ENCODE results near the gene ARHGEF4. TPM values are rescaled to one million over a fixed set of nuclear protein-coding genes. Genes with fewer than 3 reads are reported as not detected.
A peak's percentile ranks its signal among the peaks of the same experiment; 100 is the strongest.

The ARHGEF4 gene
- total RNA-seq (2012; rRNA removed) = 1.5 and 2.0 TPM in 2 replicates

DNA sequence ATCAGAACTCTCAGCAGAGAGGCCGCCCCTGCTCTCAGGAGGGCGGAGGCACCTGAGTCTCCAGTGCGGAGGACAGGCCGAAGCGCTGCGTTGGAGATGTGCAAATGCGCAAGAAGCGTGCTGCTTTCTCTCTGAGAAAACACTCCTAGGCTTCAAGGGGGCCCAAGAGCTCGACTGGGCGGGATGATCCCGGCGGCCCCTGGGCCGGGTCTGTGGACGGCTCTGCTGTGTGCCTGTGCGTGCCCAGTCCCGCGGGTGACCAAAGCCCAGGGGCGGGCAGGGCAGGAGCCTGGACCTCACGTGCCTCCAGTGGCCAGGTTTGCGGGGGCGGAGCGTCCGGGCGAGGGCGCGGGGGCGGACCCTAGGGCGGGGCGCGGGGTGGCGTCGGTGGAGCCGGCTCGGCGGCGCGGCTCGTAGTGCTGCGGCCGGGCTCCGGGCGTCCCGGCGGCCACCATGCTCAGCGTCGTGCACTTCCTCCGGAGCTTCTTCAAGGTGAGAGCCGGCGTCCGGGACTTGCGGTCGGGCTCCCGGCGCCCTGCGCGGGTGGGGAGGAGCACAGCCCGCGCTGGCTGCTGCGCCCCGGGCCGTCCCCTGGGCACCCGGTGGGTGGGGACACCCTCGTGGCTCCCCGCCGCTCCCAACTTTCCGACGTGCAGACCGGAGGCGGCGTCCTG is at the start of gene ARHGEF4:
Gene ARHGEF4 (plus strand): TSS at position 414 of the 674 bp plus-strand sequence. CDS start 40 bp downstream, at position 454.
- Histone ChIP-seq H3K4me1 (ENCODE audit: control insufficient read depth, insufficient read depth, low read length) (peaks cover 4% of the 10 kb centered on the region), H3K9ac (ENCODE audit: low read depth, low read length) (no peak within 1 kb of the TSS), H3K36me3 (ENCODE audit: insufficient read depth, low read length) (no peaks in the 10 kb centered on the region), H3K9me3 (replicated peaks; ENCODE audit: low read length) (no peaks in the 10 kb centered on the region), H3K27me3 (ENCODE audit: control insufficient read depth, insufficient read depth, low read length) (peaks cover 15% of the 10 kb centered on the region), H3K4me2 (ENCODE audit: low read length) (peak within 1 kb of the TSS; percentile 25), H3K4me3 (ENCODE audit: low read length) (no peak within 1 kb of the TSS)

GRCh38 chr2:130787841-130788240 is 48.9 kb upstream of the ARHGEF4 start:
- H3K9me3 ChIP-seq (replicated peaks; ENCODE audit: low read length) = no peaks in the 10 kb centered on the region
- H3K4me2 ChIP-seq (ENCODE audit: low read length) = no peak overlapping the region
- no peaks in the 10 kb centered on the region for H3K36me3 ChIP-seq (ENCODE audit: insufficient read depth, low read length)
- no peak overlapping the region for H3K9ac ChIP-seq (ENCODE audit: low read depth, low read length)
- no peaks in the 10 kb centered on the region for H3K4me1 ChIP-seq (ENCODE audit: control insufficient read depth, insufficient read depth, low read length)
- H3K27me3 ChIP-seq (ENCODE audit: control insufficient read depth, insufficient read depth, low read length) = peaks cover 5% of the 10 kb centered on the region
- no peak overlapping the region for H3K4me3 ChIP-seq (ENCODE audit: low read length)

- H3K4me3 ChIP-seq (ENCODE audit: low read length) = no peak overlapping the region
Measured at GRCh38 chr2:130790312-130790711, 46.4 kb upstream of the ARHGEF4 start.

GRCh38 chr2:130790804-130791616 is 45.7 kb upstream of the ARHGEF4 start:
- Histone ChIP-seq H3K36me3 (ENCODE audit: insufficient read depth, low read length) (no peaks in the 10 kb centered on the region), H3K9me3 (replicated peaks; ENCODE audit: low read length) (no peaks in the 10 kb centered on the region), H3K27me3 (ENCODE audit: control insufficient read depth, insufficient read depth, low read length) (peaks cover 5% of the 10 kb centered on the region), H3K4me2 (ENCODE audit: low read length) (no peak overlapping the region), H3K9ac (ENCODE audit: low read depth, low read length) (no peak overlapping the region), H3K4me1 (ENCODE audit: control insufficient read depth, insufficient read depth, low read length) (no peaks in the 10 kb centered on the region), H3K4me3 (ENCODE audit: low read length) (no peak overlapping the region)

More at GRCh38 chr2:130790312-130790711, 46.4 kb upstream of the ARHGEF4 start:
- Histone ChIP-seq H3K4me2 (ENCODE audit: low read length) (no peak overlapping the region), H3K36me3 (ENCODE audit: insufficient read depth, low read length) (no peaks in the 10 kb centered on the region), H3K9me3 (replicated peaks; ENCODE audit: low read length) (no peaks in the 10 kb centered on the region), H3K27me3 (ENCODE audit: control insufficient read depth, insufficient read depth, low read length) (peaks cover 5% of the 10 kb centered on the region), H3K4me1 (ENCODE audit: control insufficient read depth, insufficient read depth, low read length) (no peaks in the 10 kb centered on the region), H3K9ac (ENCODE audit: low read depth, low read length) (no peak overlapping the region)

- no peaks in the 10 kb centered on the region for H3K36me3 ChIP-seq (ENCODE audit: insufficient read depth, low read length)
- H3K27me3 ChIP-seq (ENCODE audit: control insufficient read depth, insufficient read depth, low read length) = peaks cover 5% of the 10 kb centered on the region
Measured at GRCh38 chr2:130791617-130791939, 45.1 kb upstream of the ARHGEF4 start.

GRCh38 chr2:130795431-130795830 is 41.3 kb upstream of the ARHGEF4 start:
- Histone ChIP-seq H3K4me3 (ENCODE audit: low read length) (no peak overlapping the region), H3K27me3 (ENCODE audit: control insufficient read depth, insufficient read depth, low read length) (peaks cover 5% of the 10 kb centered on the region), H3K36me3 (ENCODE audit: insufficient read depth, low read length) (no peaks in the 10 kb centered on the region), H3K4me2 (ENCODE audit: low read length) (no peak overlapping the region), H3K9ac (ENCODE audit: low read depth, low read length) (no peak overlapping the region), H3K4me1 (ENCODE audit: control insufficient read depth, insufficient read depth, low read length) (no peaks in the 10 kb centered on the region), H3K9me3 (replicated peaks; ENCODE audit: low read length) (no peaks in the 10 kb centered on the region)

More at GRCh38 chr2:130791617-130791939, 45.1 kb upstream of the ARHGEF4 start:
- Histone ChIP-seq H3K4me2 (ENCODE audit: low read length) (no peak overlapping the region), H3K4me3 (ENCODE audit: low read length) (no peak overlapping the region), H3K9ac (ENCODE audit: low read depth, low read length) (no peak overlapping the region), H3K9me3 (replicated peaks; ENCODE audit: low read length) (no peaks in the 10 kb centered on the region), H3K4me1 (ENCODE audit: control insufficient read depth, insufficient read depth, low read length) (no peaks in the 10 kb centered on the region)

DNA sequence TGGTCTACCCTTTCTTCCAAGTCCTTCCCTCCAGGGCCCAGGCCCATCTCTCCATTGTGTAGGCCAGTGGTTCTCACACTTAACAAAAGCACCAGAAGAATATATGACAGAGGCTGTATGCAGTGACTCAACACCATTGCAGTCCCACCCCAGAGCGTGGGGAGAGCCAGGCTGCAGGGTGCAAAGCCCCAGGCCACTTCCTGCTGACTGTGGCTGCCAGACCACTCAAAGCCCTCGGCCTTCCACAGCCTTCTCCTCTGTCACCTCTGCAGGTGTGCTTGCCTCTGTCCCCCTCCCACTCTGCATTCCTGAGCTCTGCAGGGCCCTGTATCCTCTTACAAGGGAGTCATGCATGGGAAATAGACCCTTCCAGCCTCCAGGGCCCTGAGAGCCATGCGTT is 40.4 kb upstream of the ARHGEF4 start:
- H3K9ac ChIP-seq (ENCODE audit: low read depth, low read length) = no peak overlapping the region
- H3K36me3 ChIP-seq (ENCODE audit: insufficient read depth, low read length) = no peaks in the 10 kb centered on the region
- H3K9me3 ChIP-seq (replicated peaks; ENCODE audit: low read length) = no peaks in the 10 kb centered on the region
- no peak overlapping the region for H3K4me3 ChIP-seq (ENCODE audit: low read length)
- H3K4me2 ChIP-seq (ENCODE audit: low read length) = no peak overlapping the region
- no peaks in the 10 kb centered on the region for H3K4me1 ChIP-seq (ENCODE audit: control insufficient read depth, insufficient read depth, low read length)
- peaks cover 5% of the 10 kb centered on the region for H3K27me3 ChIP-seq (ENCODE audit: control insufficient read depth, insufficient read depth, low read length)

DNA sequence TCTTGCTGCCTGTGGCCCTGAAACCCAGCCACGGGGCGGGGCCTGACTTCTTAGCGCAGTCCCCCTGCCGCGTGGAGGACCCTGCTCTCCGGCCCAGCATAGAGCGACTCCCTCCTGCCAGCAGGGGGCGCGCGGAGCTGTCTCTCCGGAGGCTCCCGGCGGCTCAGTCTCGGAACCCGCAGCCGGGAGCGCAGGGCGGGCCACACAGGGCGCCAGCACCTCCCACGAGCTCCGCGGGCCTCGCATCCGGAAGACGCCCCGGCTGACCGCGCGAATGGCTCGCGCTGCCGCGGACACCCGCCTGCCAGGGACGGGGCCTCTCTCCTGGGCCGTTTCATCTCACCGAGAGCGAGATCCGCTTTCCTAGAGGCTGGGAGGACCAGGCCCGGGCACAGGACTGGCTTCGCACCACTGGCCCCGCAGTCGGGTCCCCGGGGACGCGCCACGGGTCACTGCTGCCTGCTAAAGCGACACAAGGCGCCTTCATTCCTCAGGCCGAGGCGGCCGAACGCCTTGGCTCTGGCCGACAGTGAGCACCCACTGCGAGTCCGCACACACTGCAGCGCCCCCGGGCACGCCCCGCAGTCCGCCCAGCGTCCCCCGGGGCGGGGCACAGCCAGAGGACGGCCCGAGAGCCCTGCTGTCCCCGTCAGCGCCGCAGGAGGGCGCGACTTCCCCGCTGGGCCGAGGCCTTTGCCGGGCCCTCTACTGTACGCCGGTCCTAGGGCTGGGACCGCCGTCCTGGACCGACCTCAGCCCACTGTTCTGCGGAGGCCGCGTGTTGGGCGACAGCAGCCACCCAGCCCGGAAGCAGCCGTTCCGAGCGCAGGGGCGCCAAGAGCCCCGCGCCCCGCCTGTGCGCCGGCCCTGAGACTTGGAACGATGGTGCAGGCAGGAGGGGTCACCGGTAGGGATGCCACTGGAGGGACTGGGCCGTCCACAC is 39.0 kb upstream of the ARHGEF4 start:
- peak overlapping the region; percentile 99 for H3K4me3 ChIP-seq (ENCODE audit: low read length)
- H3K27me3 ChIP-seq (ENCODE audit: control insufficient read depth, insufficient read depth, low read length) = peaks cover under 1% of the 10 kb centered on the region

DNA sequence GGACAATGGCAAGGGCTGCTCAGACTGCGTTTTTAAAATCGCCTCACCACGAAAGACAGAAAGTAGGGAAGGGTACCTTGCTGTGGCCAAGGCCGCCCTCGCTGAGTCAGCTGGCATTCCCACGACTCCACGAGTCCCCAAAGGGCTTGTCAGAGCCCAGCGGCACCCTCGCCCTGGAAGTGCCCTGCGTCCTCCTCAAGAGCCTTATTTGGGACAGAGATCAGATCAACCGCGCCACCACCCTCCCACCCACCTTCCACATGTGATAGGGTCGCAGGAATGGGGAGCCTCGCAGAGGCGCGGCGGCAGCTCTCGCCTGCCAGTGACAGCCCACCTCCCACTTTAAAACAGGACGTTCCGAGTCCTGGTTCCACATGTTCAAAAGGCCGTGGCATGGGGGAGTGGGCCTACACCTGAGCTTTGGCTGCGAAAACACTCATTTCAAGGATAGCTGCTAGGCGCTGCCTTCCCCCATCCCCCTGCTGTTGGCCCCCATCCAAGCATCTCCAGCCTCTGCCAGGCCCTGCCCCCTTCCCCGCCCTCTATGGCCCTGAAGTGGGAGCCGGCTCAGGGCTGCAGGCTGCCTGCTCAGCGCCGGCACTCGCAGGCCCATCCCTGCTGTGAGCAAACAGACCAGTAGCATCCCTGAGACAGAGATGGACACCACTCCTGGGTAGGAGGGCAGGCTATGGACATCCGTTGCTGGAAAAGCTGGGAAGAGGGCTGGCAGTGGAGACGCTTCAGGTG is 38.1 kb upstream of the ARHGEF4 start:
- H3K9me3 ChIP-seq (replicated peaks; ENCODE audit: low read length) = no peaks in the 10 kb centered on the region
- H3K4me3 ChIP-seq (ENCODE audit: low read length) = peak overlapping the region; percentile 99
- peak overlapping the region; percentile 100 for H3K4me2 ChIP-seq (ENCODE audit: low read length)
- peak overlapping the region; percentile 94 for H3K9ac ChIP-seq (ENCODE audit: low read depth, low read length)
- H3K27me3 ChIP-seq (ENCODE audit: control insufficient read depth, insufficient read depth, low read length) = no peaks in the 10 kb centered on the region
- H3K4me1 ChIP-seq (ENCODE audit: control insufficient read depth, insufficient read depth, low read length) = no peaks in the 10 kb centered on the region
- no peaks in the 10 kb centered on the region for H3K36me3 ChIP-seq (ENCODE audit: insufficient read depth, low read length)

More for the DNA sequence above, 39.0 kb upstream of the ARHGEF4 start:
- Histone ChIP-seq H3K9ac (ENCODE audit: low read depth, low read length) (peak overlapping the region; percentile 94), H3K4me1 (ENCODE audit: control insufficient read depth, insufficient read depth, low read length) (no peaks in the 10 kb centered on the region), H3K4me2 (ENCODE audit: low read length) (peak overlapping the region; percentile 100), H3K36me3 (ENCODE audit: insufficient read depth, low read length) (no peaks in the 10 kb centered on the region), H3K9me3 (replicated peaks; ENCODE audit: low read length) (no peaks in the 10 kb centered on the region)

GRCh38 chr2:130799295-130799694 is 37.4 kb upstream of the ARHGEF4 start:
- Histone ChIP-seq H3K36me3 (ENCODE audit: insufficient read depth, low read length) (no peaks in the 10 kb centered on the region), H3K4me3 (ENCODE audit: low read length) (no peak overlapping the region), H3K4me1 (ENCODE audit: control insufficient read depth, insufficient read depth, low read length) (no peaks in the 10 kb centered on the region), H3K27me3 (ENCODE audit: control insufficient read depth, insufficient read depth, low read length) (no peaks in the 10 kb centered on the region), H3K4me2 (ENCODE audit: low read length) (no peak overlapping the region), H3K9ac (ENCODE audit: low read depth, low read length) (no peak overlapping the region), H3K9me3 (replicated peaks; ENCODE audit: low read length) (no peaks in the 10 kb centered on the region)

All from skeletal muscle satellite cell (primary cell).